ENCODE results near the gene TRIM69. TPM values are rescaled to one million over a fixed set of nuclear protein-coding genes. Genes with fewer than 3 reads are reported as not detected.
"Not testable (repeated sequence)": the region's sequence is repeated elsewhere in the genome, so short reads cannot be mapped to it uniquely, and the experiment has no call there.

Gene TRIM69, protein sequence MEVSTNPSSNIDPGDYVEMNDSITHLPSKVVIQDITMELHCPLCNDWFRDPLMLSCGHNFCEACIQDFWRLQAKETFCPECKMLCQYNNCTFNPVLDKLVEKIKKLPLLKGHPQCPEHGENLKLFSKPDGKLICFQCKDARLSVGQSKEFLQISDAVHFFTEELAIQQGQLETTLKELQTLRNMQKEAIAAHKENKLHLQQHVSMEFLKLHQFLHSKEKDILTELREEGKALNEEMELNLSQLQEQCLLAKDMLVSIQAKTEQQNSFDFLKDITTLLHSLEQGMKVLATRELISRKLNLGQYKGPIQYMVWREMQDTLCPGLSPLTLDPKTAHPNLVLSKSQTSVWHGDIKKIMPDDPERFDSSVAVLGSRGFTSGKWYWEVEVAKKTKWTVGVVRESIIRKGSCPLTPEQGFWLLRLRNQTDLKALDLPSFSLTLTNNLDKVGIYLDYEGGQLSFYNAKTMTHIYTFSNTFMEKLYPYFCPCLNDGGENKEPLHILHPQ
- polyA plus RNA-seq (ENCODE audit: insufficient read length in 4 of 4) = 10 to 100 TPM; 21.3 to 28.8 (median 24.5) TPM

DNA sequence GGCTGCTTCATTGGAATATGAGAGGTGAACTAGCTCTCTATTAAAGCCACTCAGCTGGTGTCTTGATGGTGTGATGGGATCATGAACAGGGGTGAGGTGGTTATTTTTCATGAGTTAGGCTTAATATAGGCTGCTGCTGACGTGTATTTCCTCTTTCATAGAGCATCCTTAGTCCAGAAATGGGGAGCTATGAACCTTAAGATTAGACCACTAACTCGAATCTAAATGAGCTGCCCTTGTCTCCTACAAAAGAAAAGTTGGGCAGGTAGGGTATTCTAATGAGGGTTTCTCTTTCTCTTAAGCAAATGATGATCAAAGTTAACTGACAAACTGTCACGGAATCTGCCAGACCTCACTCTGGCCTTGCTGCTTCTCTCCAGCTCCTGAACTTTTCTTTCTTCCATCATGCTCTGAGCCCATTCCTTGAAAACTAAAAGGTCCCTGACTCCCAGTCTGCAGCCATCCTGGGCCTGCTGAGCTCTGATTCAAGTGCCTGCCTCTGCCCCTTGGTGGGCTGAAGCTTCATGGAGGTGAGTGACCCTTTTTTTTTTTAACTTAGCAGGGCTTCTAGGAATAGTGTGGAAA is at the start of gene TRIM69:
TRIM69 (plus strand) TSS at position 348 of the 585 bp plus-strand sequence; CDS start at position 525, 177 bp downstream.
- no peak for DNase-seq (ENCODE audit: low read depth in 4 of 4, low spot score in 3 of 4)

DNA sequence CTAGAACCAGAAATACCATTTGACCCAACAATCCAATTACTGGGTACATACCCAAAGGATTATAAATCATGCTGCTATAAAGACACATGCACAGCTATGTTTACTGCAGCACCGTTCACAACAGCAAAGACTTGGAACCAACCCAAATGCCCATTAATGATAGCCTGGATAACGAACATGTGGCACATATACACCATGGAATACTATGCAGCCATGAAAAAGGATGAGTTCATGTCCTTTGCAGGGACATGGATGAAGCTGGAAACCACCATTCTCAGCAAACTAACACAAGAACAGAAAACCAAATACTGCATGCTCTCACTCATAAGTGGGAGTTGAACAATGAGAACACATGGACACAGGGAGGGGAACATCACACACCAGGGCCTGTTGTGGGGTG is 47.0 kb upstream of the TRIM69 start:
- DNase-seq (ENCODE audit: low read depth in 4 of 4, low spot score in 3 of 4) = not testable (repeated sequence)

DNA sequence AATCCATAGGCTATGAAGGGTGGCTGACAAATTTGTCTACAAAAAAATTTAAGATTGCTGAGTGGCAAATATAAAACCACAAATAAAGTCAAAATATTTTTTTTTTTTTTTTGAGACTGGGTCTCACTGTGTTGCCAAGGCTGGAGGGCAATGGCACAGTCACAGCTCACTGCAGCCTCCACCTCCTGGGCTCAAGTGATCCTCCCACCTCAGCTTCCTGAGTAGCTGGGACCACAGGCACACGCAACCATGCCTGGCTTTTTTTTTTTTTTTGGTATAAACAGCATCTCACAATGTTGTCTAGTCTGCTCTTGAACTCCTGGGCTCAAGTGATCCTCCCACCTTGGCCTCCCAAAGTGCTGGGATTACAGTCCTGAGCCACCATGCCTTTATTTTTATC is 46.1 kb upstream of the TRIM69 start:
- not testable (repeated sequence) for DNase-seq (ENCODE audit: low read depth in 4 of 4, low spot score in 3 of 4)

DNA sequence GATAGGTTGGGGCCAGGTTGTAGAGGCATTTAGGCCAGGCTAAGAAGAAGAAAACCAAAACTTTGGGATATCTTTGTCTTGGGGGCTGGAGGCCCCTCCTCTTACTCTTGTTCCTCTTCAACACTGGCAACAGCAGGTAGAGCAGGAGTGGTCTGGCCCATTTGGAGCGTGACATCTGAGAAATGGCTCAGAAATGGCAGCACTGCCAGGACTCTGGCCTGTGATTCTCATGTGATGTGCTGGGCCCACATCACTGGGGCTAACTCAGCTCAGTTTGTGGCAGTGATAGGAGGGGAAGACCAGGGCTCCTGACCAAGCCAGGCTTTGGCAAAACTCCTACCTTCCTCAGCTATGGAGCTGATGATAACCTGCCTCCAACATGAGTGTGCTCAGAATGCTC is 43.7 kb upstream of the TRIM69 start:
- no peak for DNase-seq (ENCODE audit: low read depth in 4 of 4, low spot score in 3 of 4)

DNA sequence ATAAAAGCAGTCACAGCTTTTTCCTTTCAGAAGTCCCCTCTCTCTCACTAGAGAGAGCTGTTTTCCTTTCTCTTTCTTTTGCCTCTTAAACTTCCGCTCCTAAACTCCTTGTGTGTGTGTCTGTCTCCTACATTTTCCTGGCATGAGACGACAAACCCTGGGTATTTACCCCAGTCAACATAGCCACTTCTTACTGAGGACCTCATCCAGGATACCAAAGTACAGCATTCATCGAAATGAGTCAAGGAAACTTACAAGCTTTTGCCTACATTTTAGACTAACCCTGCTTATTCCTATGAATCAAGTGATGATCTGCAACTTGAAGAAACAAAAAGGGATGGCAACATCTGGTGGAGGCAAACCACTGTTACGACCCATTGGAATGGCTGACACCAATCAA is 41.9 kb upstream of the TRIM69 start:
- no peak for DNase-seq (ENCODE audit: low read depth in 4 of 4, low spot score in 3 of 4)

DNA sequence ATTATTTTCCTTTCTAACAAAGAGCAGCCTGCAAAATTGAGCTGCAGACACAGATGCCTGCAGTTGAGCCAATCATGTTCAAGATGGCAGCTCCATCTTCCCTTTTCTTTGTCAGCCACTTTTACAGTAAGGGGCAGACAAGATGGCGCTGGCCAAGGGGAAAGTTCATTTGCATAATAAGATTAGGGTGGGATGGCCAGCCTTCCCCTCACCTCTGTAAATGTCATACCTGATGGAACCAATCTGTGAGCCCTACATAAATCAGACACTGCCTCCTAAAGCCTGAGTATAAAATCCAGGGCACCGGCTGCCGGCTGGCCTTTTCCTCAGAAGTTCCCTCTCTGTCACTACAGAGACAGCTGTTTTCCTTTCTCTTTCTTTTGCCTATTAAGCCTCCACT is 41.0 kb upstream of the TRIM69 start:
- peak in 1 of 4 donors; percentile 18 for DNase-seq (ENCODE audit: low read depth in 4 of 4, low spot score in 3 of 4)

DNA sequence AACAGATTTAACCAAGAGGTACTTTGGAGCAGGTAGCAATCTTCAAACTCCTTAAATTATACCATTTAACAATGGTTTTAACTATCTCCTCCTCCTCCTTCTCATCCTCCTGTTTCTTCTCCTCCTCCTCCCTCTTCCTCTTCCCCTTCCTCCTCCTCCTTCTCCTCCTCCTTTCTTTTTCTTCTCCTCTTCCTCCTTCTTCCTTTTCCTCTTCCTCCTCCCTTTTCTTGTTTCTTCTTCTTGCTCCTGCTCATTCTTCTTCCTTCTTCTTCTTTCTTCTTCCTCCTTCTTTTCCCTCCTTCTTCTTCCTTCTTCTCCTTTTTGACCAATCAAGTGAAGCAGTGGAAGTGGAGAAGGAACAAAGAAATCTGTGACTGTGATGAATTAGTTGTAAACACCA is 39.3 kb upstream of the TRIM69 start:
- DNase-seq (ENCODE audit: low read depth in 4 of 4, low spot score in 3 of 4) = no peak

DNA sequence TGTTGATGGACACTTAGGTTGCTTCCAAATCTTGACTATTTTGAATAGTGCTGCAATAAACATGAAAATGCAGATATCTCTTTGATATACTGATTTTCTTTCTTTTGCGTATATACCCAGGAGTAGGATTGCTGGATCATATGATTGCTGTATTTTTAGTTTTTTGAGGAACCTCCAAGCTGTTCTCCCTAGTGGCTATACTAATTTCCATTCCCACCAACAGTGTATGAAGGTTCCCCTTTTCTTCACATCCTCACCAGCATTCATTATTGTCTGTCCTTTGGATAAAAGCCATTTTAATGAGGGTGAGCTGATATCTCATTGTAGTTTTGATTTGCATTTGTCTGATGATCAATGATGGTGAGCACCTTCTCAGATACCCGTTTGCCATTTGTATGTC is 37.7 kb upstream of the TRIM69 start:
- DNase-seq (ENCODE audit: low read depth in 4 of 4, low spot score in 3 of 4) = no peak

DNA sequence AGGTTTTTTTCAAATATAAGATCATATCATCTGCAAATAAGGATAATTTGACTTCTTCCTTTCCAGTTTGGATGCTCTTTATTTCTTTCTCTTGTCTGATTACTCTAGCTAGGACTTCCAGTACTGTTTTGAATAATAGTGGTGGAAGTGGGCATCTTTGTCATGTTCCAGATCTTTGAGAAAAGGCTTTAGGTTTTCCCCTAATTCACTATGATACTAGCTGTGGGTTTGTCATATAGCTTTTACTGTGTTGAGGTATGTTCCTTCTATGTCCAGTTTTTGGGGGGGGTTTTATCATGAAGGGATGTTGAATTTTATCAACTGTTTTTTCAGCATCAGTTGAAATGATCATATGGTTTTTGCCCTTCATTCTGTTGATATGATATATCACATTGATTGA is 35.7 kb upstream of the TRIM69 start:
- DNase-seq (ENCODE audit: low read depth in 4 of 4, low spot score in 3 of 4) = not testable (repeated sequence)

DNA sequence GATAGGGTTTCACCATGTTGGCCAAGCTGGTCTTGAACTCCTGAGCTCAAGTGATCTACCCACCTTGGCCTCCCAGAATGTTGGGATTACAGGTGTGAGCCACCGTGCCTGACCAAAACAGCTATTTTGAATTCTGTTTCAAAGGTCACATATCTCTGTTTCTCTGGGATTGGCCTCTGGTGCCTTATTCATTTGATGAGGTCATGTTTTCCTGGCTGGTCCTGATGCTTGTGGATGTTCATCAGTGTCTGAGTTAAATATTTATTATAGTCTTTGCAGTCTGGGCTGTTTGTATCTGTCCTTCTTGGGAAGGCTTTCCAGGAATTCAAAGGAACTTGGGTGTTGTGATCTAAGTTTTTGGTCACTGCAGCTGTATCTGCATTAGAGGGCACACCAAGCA is 30.3 kb upstream of the TRIM69 start:
- no peak for DNase-seq (ENCODE audit: low read depth in 4 of 4, low spot score in 3 of 4)

DNA sequence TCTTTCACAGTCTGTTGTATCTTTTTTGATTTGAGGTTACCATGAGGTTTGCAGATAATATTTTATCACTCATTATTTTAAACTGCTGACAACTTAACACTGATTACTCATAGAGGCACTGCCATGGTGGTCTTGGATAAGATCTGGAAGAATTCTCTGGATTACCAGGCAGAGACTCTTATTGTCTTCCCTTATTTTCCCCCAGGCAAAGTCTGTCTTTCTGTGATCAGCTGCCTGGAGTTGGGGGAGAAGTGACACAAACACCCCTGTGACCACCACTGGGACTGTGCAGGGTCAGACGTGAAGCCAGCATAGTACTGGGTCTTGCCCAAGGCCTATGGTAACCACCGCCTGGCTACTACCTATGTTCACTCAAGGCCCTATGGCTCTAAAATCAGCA is 29.9 kb upstream of the TRIM69 start:
- no peak for DNase-seq (ENCODE audit: low read depth in 4 of 4, low spot score in 3 of 4)

DNA sequence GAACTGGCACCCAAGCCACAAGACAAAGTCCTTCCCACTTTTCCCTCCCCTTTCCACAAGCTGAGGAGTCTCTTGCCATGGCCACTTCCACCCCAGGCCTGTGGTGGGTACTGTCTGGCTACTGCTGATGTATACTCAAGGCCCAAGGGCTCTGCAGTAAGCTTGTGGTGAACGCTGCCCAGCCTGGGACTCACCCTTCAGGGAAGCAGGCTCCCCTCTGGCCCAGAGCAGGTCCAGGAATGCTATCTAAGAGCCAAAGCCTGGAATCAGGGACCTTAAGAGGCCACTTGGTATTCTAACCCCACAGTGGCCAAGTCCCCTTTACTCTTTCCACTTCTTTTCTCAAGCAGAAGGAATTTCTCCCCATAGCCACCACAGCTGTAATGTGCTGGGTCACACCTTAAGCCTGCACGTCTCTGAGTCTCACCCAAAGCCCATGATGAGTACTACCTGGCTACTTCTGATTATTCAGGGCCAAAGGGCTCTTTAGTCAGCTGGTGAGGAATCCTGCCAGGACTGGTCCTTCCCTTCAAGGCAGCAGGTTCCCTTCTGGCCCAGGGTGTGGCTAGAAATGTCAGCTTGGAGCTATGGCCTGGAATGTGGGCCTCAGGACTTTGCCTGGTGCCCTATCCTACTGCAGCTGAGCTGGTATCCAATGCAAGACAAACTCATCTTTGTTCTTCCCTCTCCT is 29.2 kb upstream of the TRIM69 start:
- no peak for DNase-seq (ENCODE audit: low read depth in 4 of 4, low spot score in 3 of 4)

DNA sequence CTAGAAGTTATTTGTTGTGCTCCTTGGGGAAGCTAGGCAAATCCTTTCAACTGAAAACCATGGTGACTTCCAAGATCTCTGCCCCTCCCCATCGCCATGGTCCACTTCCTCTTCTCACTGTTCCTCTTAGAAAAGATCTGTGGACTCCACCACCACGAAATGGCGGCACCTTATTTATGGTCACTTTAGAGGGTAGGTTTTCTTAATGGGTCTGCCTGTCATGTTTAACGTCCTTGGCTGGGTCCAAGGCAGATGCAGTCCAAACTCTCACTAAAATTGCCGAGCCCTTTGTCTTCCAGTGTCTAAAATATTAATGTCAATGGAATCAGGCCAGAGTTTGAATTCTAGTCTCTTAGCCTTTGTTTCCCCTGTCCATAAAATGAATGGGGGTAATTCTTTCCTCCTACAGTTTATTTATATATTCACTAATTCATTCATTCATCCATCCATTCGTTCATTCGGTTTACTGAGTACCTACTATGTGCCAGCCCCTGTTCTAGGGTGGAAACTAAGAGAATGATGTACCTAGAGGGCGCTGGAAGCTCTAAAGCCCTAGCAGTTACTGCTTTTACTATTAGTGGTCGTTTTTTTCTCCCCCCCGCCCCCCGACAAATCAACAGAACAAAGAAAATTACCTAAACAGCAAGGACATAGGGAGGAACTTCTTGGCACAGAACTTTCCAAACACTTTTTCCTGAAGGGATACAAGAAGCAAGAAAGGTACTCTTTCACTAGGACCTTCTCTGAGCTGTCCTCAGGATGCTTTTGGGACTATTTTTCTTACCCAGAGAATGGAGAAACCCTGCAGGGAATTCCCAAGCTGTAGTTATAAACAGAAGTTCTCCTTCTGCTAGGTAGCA is 25.9 kb upstream of the TRIM69 start:
- no peak for DNase-seq (ENCODE audit: low read depth in 4 of 4, low spot score in 3 of 4)

DNA sequence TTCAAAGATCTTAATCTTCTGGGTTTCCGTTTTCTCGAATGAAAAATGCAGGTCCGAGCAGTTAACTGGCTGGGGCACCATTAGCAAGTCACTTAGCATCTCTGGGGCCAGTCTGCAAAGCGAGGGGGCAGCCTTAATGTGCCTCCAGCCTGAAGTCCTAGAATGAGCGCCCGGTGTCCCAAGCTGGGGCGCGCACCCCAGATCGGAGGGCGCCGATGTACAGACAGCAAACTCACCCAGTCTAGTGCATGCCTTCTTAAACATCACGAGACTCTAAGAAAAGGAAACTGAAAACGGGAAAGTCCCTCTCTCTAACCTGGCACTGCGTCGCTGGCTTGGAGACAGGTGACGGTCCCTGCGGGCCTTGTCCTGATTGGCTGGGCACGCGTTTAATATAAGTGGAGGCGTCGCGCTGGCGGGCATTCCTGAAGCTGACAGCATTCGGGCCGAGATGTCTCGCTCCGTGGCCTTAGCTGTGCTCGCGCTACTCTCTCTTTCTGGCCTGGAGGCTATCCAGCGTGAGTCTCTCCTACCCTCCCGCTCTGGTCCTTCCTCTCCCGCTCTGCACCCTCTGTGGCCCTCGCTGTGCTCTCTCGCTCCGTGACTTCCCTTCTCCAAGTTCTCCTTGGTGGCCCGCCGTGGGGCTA is 25.1 kb upstream of the TRIM69 start, which contains the start of the genes B2M and PATL2:
B2M (plus strand) TSS at position 422 of the 647 bp plus-strand sequence; CDS start at position 452, 30 bp downstream.
PATL2 (minus strand) TSS at position 228 of the 647 bp plus-strand sequence. CDS start 34,833 bp downstream, outside the sequence.
- peak; percentile 93 to 97 (median 95) for DNase-seq (ENCODE audit: low read depth in 4 of 4, low spot score in 3 of 4)

DNA sequence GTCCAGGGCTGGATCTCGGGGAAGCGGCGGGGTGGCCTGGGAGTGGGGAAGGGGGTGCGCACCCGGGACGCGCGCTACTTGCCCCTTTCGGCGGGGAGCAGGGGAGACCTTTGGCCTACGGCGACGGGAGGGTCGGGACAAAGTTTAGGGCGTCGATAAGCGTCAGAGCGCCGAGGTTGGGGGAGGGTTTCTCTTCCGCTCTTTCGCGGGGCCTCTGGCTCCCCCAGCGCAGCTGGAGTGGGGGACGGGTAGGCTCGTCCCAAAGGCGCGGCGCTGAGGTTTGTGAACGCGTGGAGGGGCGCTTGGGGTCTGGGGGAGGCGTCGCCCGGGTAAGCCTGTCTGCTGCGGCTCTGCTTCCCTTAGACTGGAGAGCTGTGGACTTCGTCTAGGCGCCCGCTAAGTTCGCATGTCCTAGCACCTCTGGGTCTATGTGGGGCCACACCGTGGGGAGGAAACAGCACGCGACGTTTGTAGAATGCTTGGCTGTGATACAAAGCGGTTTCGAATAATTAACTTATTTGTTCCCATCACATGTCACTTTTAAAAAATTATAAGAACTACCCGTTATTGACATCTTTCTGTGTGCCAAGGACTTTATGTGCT is 24.5 kb upstream of the TRIM69 start:
- DNase-seq (ENCODE audit: low read depth in 4 of 4, low spot score in 3 of 4) = peak in 2 of 4 donors; percentile 43 to 63

DNA sequence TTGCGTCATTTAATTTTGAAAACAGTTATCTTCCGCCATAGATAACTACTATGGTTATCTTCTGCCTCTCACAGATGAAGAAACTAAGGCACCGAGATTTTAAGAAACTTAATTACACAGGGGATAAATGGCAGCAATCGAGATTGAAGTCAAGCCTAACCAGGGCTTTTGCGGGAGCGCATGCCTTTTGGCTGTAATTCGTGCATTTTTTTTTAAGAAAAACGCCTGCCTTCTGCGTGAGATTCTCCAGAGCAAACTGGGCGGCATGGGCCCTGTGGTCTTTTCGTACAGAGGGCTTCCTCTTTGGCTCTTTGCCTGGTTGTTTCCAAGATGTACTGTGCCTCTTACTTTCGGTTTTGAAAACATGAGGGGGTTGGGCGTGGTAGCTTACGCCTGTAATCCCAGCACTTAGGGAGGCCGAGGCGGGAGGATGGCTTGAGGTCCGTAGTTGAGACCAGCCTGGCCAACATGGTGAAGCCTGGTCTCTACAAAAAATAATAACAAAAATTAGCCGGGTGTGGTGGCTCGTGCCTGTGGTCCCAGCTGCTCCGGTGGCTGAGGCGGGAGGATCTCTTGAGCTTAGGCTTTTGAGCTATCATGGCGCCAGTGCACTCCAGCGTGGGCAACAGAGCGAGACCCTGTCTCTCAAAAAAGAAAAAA is 23.9 kb upstream of the TRIM69 start:
- peak in 3 of 4 donors; percentile 48 to 61 (median 53) for DNase-seq (ENCODE audit: low read depth in 4 of 4, low spot score in 3 of 4)

DNA sequence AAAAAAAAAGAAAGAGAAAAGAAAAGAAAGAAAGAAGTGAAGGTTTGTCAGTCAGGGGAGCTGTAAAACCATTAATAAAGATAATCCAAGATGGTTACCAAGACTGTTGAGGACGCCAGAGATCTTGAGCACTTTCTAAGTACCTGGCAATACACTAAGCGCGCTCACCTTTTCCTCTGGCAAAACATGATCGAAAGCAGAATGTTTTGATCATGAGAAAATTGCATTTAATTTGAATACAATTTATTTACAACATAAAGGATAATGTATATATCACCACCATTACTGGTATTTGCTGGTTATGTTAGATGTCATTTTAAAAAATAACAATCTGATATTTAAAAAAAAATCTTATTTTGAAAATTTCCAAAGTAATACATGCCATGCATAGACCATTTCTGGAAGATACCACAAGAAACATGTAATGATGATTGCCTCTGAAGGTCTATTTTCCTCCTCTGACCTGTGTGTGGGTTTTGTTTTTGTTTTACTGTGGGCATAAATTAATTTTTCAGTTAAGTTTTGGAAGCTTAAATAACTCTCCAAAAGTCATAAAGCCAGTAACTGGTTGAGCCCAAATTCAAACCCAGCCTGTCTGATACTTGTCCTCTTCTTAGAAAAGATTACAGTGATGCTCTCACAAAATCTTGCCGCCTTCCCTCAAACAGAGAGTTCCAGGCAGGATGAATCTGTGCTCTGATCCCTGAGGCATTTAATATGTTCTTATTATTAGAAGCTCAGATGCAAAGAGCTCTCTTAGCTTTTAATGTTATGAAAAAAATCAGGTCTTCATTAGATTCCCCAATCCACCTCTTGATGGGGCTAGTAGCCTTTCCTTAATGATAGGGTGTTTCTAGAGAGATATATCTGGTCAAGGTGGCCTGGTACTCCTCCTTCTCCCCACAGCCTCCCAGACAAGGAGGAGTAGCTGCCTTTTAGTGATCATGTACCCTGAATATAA is 23.0 kb upstream of the TRIM69 start:
- no peak for DNase-seq (ENCODE audit: low read depth in 4 of 4, low spot score in 3 of 4)
